SH-SY5Y (cell line): ENCODE measurements around the gene TMEM123.

ENCODE experiments used
- GATA2 ChIP-seq: IDR thresholded peaks from 2 replicates; pipeline ENCODE4 v1.6.1; 2011; ENCODE audit warnings: mild to moderate bottlenecking, low read depth, low read length
- GATA3 ChIP-seq: IDR thresholded peaks from 2 replicates; pipeline ENCODE4 v1.6.1; 2011; ENCODE audit warnings: low read depth, mild to moderate bottlenecking, low read length, moderate library complexity

DNA sequence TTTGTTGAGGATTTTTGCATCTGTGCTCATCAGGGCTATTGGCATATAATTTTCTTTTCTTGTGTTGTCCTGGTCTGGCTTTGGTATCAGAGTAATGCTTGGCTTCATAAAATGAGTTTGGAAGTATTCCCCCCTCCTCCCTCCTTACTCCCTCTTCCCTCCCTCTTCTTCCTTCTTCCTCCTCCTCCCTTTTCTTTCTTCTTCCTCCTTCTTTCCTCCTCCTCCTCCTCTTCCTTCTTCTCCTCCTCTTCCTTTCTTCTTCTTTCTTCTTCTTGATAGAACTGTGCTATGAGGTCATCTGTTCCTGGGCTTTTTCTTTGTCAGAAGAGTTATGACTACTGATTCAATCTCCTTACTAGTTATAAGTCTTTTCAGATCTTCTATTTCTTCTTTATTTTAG lies 95.4 kb downstream of the TMEM123 start:
- TF ChIP-seq GATA2 (no peak), GATA3 (no peak)
